HUES6 (cell line): ENCODE measurements around the gene ZG16.
"Not testable (repeated sequence)": the region's sequence is repeated elsewhere in the genome, so short reads cannot be mapped to it uniquely, and the experiment has no call there.

Experiments
- H3K27ac ChIP-seq: 2 replicates; pipeline ENCODE4 v1.7.0; 2013; ENCODE audit warnings: low read depth, mild to moderate bottlenecking, low read length, inconsistent platforms
- H3K27me3 ChIP-seq: 2 replicates; pipeline ENCODE4 v1.6.1; 2013; ENCODE audit warnings: low read length; ENCODE audit not compliant: control insufficient read depth, insufficient read depth
- H3K36me3 ChIP-seq: 2 replicates; pipeline ENCODE4 v1.6.1; 2013; ENCODE audit warnings: low read length; ENCODE audit not compliant: control insufficient read depth, insufficient read depth
- H3K4me1 ChIP-seq: 2 replicates; pipeline ENCODE4 v1.6.1; 2013; ENCODE audit warnings: low read length; ENCODE audit not compliant: control insufficient read depth, insufficient read depth
- H3K4me3 ChIP-seq: 2 replicates; pipeline ENCODE4 v1.5.1; 2013; ENCODE audit warnings: low read depth, low read length
- H3K9ac ChIP-seq: one replicate; pipeline ENCODE4 v1.6.1; 2013; ENCODE audit warnings: mild to moderate bottlenecking, low read length
- H3K9me3 ChIP-seq: 2 replicates; pipeline ENCODE4 v1.6.1; 2013; ENCODE audit warnings: low read depth, low read length; ENCODE audit not compliant: control insufficient read depth, insufficient read depth

ZG16 gene

DNA sequence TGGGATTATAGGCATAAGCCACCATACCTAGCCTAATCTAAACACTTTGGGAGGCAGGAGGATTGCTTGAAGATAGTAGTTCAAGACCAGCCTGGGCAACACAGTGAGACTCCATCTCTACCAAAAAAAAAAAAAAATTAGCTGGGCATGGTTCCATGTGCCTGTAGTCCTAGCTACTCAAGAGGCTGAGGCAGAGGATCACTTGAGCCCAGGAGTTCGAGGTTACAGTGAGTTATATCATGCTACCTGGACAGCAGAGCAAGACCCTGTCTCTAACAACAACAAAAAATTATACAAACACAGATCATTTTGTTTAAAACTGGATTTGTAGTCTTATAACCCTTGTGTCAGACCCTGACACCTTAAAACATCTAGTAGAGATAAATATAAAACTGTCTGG lies 24.5 kb upstream of the ZG16 start:
- no peaks in the 10 kb centered on the region for H3K27me3 ChIP-seq
- no peak overlapping the region for H3K4me3 ChIP-seq
- H3K27ac ChIP-seq: no peak overlapping the region
- H3K4me1 ChIP-seq: no peaks in the 10 kb centered on the region
- H3K36me3 ChIP-seq: 0 out of 2 replicates have a peak, but pooled peaks cover 3% of the 10 kb centered on the region
- H3K9me3 ChIP-seq: peaks cover 3% of the 10 kb centered on the region; the same call in 1 of the 2 replicates
- no peak overlapping the region for H3K9ac ChIP-seq

DNA sequence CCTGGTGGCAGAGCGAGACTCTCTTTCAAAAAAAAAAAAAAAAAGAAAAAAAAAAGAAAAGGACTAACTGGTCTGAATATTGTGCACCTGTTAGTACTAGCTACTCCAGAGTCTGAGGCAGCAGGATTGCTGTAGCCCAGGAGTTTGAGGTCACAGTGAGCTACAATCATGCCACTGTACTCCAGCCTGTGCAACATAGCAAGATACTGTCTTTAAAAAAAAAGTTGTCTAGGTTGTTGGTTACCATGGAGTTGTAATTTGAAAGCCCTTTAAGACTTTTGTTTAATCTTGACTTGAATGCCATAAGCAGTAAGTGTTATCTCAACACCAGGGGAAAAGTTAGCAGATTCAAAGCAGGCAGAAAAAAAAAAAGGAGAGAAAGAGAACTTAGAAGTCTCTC lies 21.4 kb upstream of the ZG16 start:
- Histone ChIP-seq H3K27ac (no peak overlapping the region), H3K9ac (no peak overlapping the region), H3K27me3 (no peaks in the 10 kb centered on the region), H3K4me1 (no peaks in the 10 kb centered on the region), H3K4me3 (no peak overlapping the region), H3K36me3 (no peaks in the 10 kb centered on the region), H3K9me3 (no peaks in the 10 kb centered on the region)

DNA sequence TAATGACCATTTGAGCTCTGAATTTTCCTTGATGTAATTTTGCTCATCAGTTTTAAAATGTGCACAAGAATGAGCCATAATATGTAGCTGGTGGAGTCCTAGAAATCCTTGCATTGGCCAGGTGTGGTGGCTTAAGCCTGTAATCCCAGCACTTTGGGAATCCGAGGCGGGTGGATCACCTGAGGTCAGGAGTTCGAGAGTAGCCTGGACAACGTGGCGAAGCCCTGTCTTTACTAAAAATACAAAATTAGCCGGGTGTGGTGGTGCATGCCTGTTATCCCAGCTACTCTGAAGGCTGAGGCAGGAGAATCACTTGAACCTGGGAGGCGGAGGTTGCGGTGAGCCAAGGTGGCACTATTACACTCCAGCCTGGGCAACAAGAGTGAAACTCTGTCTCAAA lies 21.0 kb upstream of the ZG16 start:
- H3K4me1 ChIP-seq, H3K36me3 ChIP-seq, H3K27ac ChIP-seq, H3K27me3 ChIP-seq, H3K9ac ChIP-seq, H3K4me3 ChIP-seq, H3K9me3 ChIP-seq: not testable (repeated sequence)

DNA sequence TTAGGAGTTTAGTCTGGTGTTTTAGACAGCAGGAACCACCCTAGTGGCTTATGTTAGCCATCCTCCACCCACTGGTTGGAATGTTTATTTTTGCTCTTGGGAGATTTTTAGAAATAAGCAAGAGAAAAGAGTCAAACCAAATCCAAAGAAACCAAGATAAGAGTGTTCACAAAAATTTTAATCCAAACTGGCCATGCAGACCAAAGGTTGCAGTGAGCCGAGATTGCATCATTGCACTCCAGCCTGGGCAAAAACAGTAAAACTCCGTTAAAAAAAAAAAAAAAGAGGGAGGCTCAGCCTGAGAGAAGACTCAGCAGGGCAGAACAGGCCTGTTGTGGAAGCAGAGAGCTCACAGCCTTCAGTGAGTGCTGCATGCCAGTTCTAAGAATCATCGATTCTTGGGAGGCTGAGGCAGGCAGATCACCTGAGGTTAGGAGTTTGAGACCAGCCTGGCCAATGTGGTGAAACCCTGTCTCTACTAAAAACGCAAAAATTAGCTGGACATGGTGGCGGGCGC lies 20.0 kb upstream of the ZG16 start:
- no peaks in the 10 kb centered on the region for H3K36me3 ChIP-seq
- H3K9me3 ChIP-seq: no peaks in the 10 kb centered on the region
- H3K4me3 ChIP-seq: no peak overlapping the region
- peaks cover 4% of the 10 kb centered on the region; the same call in 1 of the 2 replicates for H3K4me1 ChIP-seq
- H3K27ac ChIP-seq: 0 out of 2 replicates have a peak overlapping the region, but pooled peaks have one; percentile 33
- H3K27me3 ChIP-seq: no peaks in the 10 kb centered on the region
- H3K9ac ChIP-seq: no peak overlapping the region

- Histone ChIP-seq H3K27me3 (no peaks in the 10 kb centered on the region), H3K9me3 (no peaks in the 10 kb centered on the region), H3K4me3 (no peak overlapping the region), H3K4me1 (peaks cover 4% of the 10 kb centered on the region; the same call in 1 of the 2 replicates), H3K36me3 (no peaks in the 10 kb centered on the region), H3K27ac (no peak overlapping the region), H3K9ac (no peak overlapping the region)
These were observed 17.3 kb upstream of the ZG16 start for GRCh38 chr16:29760567-29761279.

DNA sequence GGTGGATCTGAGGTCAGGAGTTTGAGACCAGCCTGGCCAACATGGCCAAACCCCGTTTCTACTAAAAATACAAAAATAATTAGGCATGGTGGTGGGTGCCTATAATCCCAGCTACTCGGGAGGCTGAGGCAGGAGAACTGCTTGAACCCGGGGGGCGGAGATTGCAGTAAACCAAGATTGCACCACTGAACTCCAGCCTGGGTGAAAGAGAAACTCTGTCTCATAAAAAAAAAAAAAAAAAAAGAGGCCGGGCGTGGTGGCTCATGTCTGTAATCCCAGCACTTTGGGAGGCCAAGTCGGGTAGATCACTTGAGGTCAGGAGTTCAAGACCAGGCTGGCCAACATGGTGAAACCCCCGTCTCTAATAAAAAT lies 16.8 kb upstream of the ZG16 start:
- H3K9me3 ChIP-seq: not testable (repeated sequence)

GRCh38 chr16:29761882-29762281 lies 16.2 kb upstream of the ZG16 start:
- no peaks in the 10 kb centered on the region for H3K9me3 ChIP-seq
- H3K4me1 ChIP-seq: peaks cover 4% of the 10 kb centered on the region; the same call in 1 of the 2 replicates
- no peak overlapping the region for H3K27ac ChIP-seq
- H3K36me3 ChIP-seq: no peaks in the 10 kb centered on the region
- no peak overlapping the region for H3K9ac ChIP-seq
- H3K4me3 ChIP-seq: no peak overlapping the region
- H3K27me3 ChIP-seq: no peaks in the 10 kb centered on the region

More for the DNA sequence above, 16.8 kb upstream of the ZG16 start:
- not testable (repeated sequence) for H3K27ac ChIP-seq, H3K4me1 ChIP-seq, H3K4me3 ChIP-seq, H3K27me3 ChIP-seq, H3K36me3 ChIP-seq, H3K9ac ChIP-seq

GRCh38 chr16:29763326-29763725 lies 14.7 kb upstream of the ZG16 start:
- no peak overlapping the region for H3K4me3 ChIP-seq
- H3K9ac ChIP-seq: no peak overlapping the region
- H3K36me3 ChIP-seq: no peaks in the 10 kb centered on the region
- H3K4me1 ChIP-seq: peaks cover 4% of the 10 kb centered on the region; the same call in 1 of the 2 replicates
- no peak overlapping the region for H3K27ac ChIP-seq
- H3K27me3 ChIP-seq: no peaks in the 10 kb centered on the region
- no peaks in the 10 kb centered on the region for H3K9me3 ChIP-seq

DNA sequence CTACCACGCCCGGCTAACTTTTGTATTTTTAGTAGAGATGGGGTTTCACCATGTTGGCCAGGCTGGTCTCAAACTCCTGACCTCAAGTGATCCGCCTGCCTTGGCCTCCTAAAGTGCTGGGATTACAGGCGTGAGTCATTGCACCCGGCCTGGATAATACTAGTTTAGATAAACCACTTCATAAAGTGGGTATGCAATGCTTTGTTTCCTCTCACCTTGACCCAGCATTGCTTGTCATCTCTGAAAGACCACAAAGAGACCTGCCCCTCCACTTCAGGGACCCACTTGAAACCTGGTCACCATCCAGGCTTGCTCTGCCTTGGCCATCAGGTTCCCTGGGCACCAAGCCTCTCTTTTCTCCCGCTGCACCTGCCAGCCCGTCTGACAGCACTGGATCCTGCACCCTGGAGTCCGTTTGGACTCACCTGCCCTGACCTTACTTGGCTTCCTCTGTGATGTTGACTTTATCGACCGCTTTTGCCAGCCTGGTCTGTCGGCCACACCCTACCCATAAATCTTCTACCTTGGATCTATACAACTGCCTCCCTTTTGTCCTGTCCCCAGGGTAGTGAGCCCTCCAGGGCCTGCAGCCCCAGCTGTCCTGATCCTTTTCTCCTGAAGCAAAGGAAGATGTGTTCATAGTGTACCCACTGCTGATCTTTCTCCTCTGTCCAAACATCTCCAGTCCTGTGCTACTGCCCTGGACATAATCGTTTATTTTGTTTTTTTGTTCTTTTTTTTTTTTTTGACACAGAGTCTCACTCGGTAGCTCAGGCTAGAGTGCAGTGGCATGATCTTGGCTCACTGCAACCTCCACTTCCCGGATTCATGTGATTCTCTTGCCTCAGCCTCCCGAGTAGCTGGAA lies 12.7 kb upstream of the ZG16 start:
- Histone ChIP-seq H3K9me3 (no peaks in the 10 kb centered on the region), H3K36me3 (no peaks in the 10 kb centered on the region), H3K4me3 (no peak overlapping the region), H3K4me1 (peaks cover 4% of the 10 kb centered on the region; the same call in 1 of the 2 replicates), H3K27me3 (no peaks in the 10 kb centered on the region), H3K9ac (no peak overlapping the region), H3K27ac (no peak overlapping the region)

GRCh38 chr16:29766571-29766970 lies 11.5 kb upstream of the ZG16 start:
- Histone ChIP-seq H3K9ac (no peak overlapping the region), H3K27me3 (no peaks in the 10 kb centered on the region), H3K4me3 (no peak overlapping the region), H3K27ac (no peak overlapping the region), H3K9me3 (no peaks in the 10 kb centered on the region), H3K4me1 (peaks cover 4% of the 10 kb centered on the region; the same call in 1 of the 2 replicates), H3K36me3 (no peaks in the 10 kb centered on the region)

DNA sequence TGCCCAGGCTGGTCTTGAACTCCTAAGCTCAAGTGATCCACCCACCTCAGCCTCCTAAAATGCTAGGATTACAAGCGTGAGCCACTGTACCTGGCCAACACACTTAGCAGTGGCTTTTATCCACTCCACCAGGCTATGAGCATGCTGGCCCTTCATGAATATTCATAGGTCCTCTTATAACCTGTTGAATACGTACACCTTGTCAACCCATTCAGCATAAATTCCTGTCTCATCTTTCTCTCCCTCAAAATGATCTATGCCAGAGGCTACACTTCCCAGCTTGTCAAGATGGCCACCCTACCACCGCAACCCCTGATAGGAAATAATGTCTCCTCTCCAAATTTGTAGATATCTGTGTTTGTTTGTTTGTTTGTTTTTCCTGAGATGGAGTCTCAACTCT lies 11.0 kb upstream of the ZG16 start:
- H3K9me3 ChIP-seq: no peaks in the 10 kb centered on the region
- no peak overlapping the region for H3K4me3 ChIP-seq
- H3K36me3 ChIP-seq: no peaks in the 10 kb centered on the region
- no peak overlapping the region for H3K9ac ChIP-seq
- H3K27ac ChIP-seq: no peak overlapping the region
- no peaks in the 10 kb centered on the region; the same call in 1 of the 2 replicates for H3K4me1 ChIP-seq
- no peaks in the 10 kb centered on the region for H3K27me3 ChIP-seq
